NCI-H510A treated with DMSO at 0.1 percent for 48 hours (cell line): ENCODE measurements around the gene ANKRD12.

Source experiments
- DNase-seq: peaks from one replicate; lab custom pipeline; 2025; lab: John Stamatoyannopoulos, UW

Gene ANKRD12

GRCh38 chr18:9188359-9189231 lies 52.0 kb downstream of the ANKRD12 start:
- no peak for DNase-seq

- DNase-seq, result no peak
These were observed 52.9 kb downstream of the ANKRD12 start for GRCh38 chr18:9189491-9189890.

GRCh38 chr18:9191658-9192256 lies 55.2 kb downstream of the ANKRD12 start:
- no peak for DNase-seq

GRCh38 chr18:9193031-9193430 lies 56.5 kb downstream of the ANKRD12 start:
- no peak for DNase-seq

GRCh38 chr18:9196568-9196967 lies 60.0 kb downstream of the ANKRD12 start:
- DNase-seq, result no peak

GRCh38 chr18:9199681-9200080 lies 63.1 kb downstream of the ANKRD12 start:
- no peak for DNase-seq

- DNase-seq, result no peak
These were observed 64.6 kb downstream of the ANKRD12 start for GRCh38 chr18:9201224-9201623.

- no peak for DNase-seq
These were observed 68.1 kb downstream of the ANKRD12 start for GRCh38 chr18:9204659-9205058.

GRCh38 chr18:9206421-9206820 lies 69.8 kb downstream of the ANKRD12 start:
- DNase-seq, result no peak

- no peak for DNase-seq
These were observed 72.7 kb downstream of the ANKRD12 start for GRCh38 chr18:9209279-9209678.

GRCh38 chr18:9210966-9211365 lies 74.4 kb downstream of the ANKRD12 start:
- DNase-seq, result no peak

GRCh38 chr18:9211955-9212354 lies 75.4 kb downstream of the ANKRD12 start:
- no peak for DNase-seq

GRCh38 chr18:9215221-9215933 lies 78.8 kb downstream of the ANKRD12 start:
- DNase-seq, result no peak

- DNase-seq, result no peak
These were observed 79.9 kb downstream of the ANKRD12 start for GRCh38 chr18:9216459-9216858.

GRCh38 chr18:9217743-9218451 lies 81.3 kb downstream of the ANKRD12 start:
- DNase-seq, result no peak

GRCh38 chr18:9221040-9221439 lies 84.5 kb downstream of the ANKRD12 start:
- no peak for DNase-seq

GRCh38 chr18:9221661-9222060 lies 85.1 kb downstream of the ANKRD12 start:
- DNase-seq, result no peak

GRCh38 chr18:9223356-9223755 lies 86.8 kb downstream of the ANKRD12 start:
- DNase-seq, result no peak

GRCh38 chr18:9226463-9226862 lies 89.9 kb downstream of the ANKRD12 start:
- DNase-seq, result no peak

GRCh38 chr18:9231852-9232486 lies 95.4 kb downstream of the ANKRD12 start:
- no peak for DNase-seq

GRCh38 chr18:9232977-9233376 lies 96.4 kb downstream of the ANKRD12 start:
- DNase-seq, result no peak
